Raji (cell line): ENCODE results near the gene DOLK.

ENCODE experiments used
- POLR2A ChIP-seq: IDR thresholded peaks from 2 replicates; pipeline ENCODE4 v1.6.1; 2011; ENCODE audit warnings: low read depth, low read length, control low read depth; ENCODE audit not compliant: insufficient read depth

The DOLK gene

GRCh38 chr9:128917151-128917849 is 30.1 kb downstream of the DOLK start:
- TF ChIP-seq POLR2A = no peak

GRCh38 chr9:128916745-128917144 is 30.7 kb downstream of the DOLK start:
- no peak for TF ChIP-seq POLR2A

GRCh38 chr9:128916204-128916603 is 31.2 kb downstream of the DOLK start:
- no peak for TF ChIP-seq POLR2A

- TF ChIP-seq POLR2A = no peak
These were observed 33.2 kb downstream of the DOLK start for GRCh38 chr9:128913995-128914772.

GRCh38 chr9:128913048-128913900 is 34.1 kb downstream of the DOLK start:
- no peak for TF ChIP-seq POLR2A

- no peak for TF ChIP-seq POLR2A
These were observed 35.0 kb downstream of the DOLK start for GRCh38 chr9:128912270-128912853.

- TF ChIP-seq POLR2A = no peak
These were observed 35.8 kb downstream of the DOLK start for GRCh38 chr9:128911529-128912035.

- no peak for TF ChIP-seq POLR2A
These were observed 36.5 kb downstream of the DOLK start for GRCh38 chr9:128910906-128911305.

- no peak for TF ChIP-seq POLR2A
These were observed 37.5 kb downstream of the DOLK start for GRCh38 chr9:128909859-128910258.

GRCh38 chr9:128908372-128908771 is 39.0 kb downstream of the DOLK start:
- no peak for TF ChIP-seq POLR2A

GRCh38 chr9:128906741-128907140 is 40.7 kb downstream of the DOLK start:
- TF ChIP-seq POLR2A = no peak

GRCh38 chr9:128905964-128906363 is 41.4 kb downstream of the DOLK start:
- no peak for TF ChIP-seq POLR2A

GRCh38 chr9:128903871-128904620 is 43.4 kb downstream of the DOLK start:
- no peak for TF ChIP-seq POLR2A

- TF ChIP-seq POLR2A = no peak
These were observed 44.3 kb downstream of the DOLK start for GRCh38 chr9:128903079-128903461.
